Kidney tubule cell (primary cell): ENCODE data around the gene C1orf56.
"Not testable (repeated sequence)": the region's sequence is repeated elsewhere in the genome, so short reads cannot be mapped to it uniquely, and the experiment has no call there.

Experiments used
- DNase-seq: peaks from one replicate; pipeline ENCODE4 v3.0.0-alpha.2; 2018; ENCODE audit warnings: low spot score

The C1orf56 gene

GRCh38 chr1:151061704-151062103 lies 14.2 kb downstream of the C1orf56 start:
- no peak for DNase-seq

- DNase-seq: peak; percentile 63
Measured at GRCh38 chr1:151062741-151063371, 15.3 kb downstream of the C1orf56 start.

DNA sequence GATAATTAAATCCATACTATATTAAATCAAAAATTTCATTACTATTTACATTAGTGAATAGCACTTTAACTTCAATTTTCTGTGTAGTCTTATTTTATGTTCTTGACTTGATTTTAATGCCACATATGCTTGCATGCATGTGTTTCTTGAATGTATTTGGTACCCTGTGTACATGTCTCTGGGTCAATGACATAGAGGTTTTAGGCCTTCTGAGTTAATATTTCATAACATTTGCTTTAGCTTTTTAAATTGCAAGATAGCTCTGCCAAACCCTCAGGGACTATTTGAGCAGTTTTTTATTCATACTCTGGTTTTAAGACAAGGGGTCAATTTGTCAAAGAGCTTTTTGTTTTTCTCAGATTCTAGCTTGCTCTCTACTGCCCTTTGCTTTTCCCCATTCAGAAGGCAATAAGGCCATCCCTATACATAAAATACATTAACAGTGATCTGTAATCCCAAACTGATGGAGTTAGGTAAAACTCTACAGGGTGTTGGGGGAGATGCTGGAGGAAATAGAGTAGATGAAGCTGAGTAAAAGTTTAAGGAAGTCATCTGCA lies 17.6 kb downstream of the C1orf56 start:
- DNase-seq: no peak

DNA sequence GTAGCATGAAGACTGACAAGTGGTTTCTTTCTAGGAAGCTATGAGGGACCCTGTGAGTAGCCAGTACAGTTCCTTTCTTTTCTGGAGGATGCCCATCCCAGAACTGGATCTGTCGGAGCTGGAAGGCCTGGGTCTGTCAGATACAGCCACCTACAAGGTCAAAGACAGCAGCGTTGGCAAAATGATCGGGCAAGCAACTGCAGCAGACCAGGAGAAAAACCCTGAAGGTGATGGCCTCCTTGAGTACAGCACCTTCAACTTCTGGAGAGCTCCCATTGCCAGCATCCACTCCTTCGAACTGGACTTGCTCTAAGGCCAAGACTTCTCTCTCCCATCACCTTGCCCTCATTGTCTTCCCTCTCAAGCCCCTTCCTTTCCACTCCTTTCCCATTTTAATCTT lies 19.6 kb downstream of the C1orf56 start:
- no peak for DNase-seq

DNA sequence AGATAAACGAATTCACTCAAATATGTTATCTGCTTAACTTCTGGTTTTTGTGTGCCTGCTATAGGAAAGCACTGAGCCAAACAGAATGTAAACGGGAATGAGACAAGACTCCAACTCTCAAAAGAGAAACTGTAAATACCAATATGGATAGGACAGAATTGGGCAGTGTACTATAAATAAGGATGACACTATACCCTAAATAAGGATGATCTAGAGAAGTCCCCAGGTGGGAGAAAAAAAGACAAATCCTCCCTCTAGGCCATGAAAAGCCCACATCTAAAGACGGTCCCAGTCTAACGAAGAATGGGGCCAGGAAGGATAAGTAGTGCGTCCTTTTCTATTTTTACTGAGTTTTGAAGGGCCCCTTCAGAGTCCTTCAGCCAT lies 21.5 kb downstream of the C1orf56 start:
- DNase-seq: no peak

GRCh38 chr1:151070474-151071276 lies 23.1 kb downstream of the C1orf56 start, which contains the start of gene GABPB2:
Gene GABPB2, plus strand, starts transcription at chr1:151070761. Its CDS starts 17,429 bp downstream, at chr1:151088190.
- DNase-seq: peak; percentile 92

DNA sequence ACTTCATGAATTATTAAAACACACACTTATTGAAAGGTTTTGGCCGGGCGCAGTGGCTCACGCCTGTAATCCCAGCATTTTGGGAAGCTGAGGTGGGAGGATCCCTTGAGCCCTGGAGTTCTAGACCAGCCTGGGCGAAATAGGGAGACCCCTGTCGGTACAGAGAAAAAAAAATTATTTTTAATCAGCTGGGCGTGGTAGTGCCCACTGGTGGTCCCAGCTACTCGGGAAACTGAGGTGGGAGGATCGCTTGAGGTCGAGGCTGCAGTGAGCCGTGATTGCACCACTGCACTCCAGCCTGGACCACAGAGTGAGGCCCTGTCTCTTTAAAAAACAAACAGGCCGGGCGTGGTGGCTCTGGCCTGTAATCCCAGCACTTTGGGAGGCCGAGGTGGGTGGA lies 24.7 kb downstream of the C1orf56 start:
- no peak for DNase-seq

- no peak for DNase-seq
Measured at GRCh38 chr1:151085953-151086559, 38.5 kb downstream of the C1orf56 start.

- not testable (repeated sequence) for DNase-seq
Measured at GRCh38 chr1:151097426-151097825, 49.9 kb downstream of the C1orf56 start.

DNA sequence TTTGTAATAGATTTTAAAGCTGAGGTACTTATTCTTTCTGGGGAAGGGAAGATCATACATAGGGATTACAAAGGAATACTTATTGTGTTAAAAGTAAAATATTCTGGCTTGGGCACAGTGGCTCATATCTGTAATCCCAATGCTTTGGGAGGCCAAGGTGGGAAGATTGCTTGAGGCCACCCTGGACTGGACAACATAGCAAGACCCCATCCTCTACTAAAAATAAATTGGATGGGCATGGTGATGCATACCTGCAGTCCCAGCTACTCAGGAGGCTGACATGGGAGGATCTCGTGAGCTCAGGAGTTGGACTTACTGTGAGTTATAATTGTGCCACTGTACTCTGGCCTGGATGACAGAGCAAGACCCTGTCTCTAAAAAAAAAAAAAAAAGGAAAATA lies 50.6 kb downstream of the C1orf56 start:
- no peak for DNase-seq
